ENCODE data around the gene ALCAM. TPM values are rescaled to one million over a fixed set of nuclear protein-coding genes. Genes with fewer than 3 reads are reported as not detected.

The ALCAM gene
- total and polyA plus RNA-seq, 2 of the 8 experiments (the other 6 are each of a cell fraction or from before 2014, with no cell fraction given) = 10.8 to 33.0 TPM

GRCh38 chr3:105584003-105584790 lies 217.5 kb downstream of the ALCAM start:
- Histone ChIP-seq H2BK15ac (ENCODE audit: low read length) (no peak overlapping the region), H3K79me1 (ENCODE audit: low read depth, low read length) (no peaks in the 10 kb centered on the region), H2BK120ac (replicated peaks; ENCODE audit: low read depth, low read length) (no peak overlapping the region), H3K9ac (replicated peaks in 1 of 4; ENCODE audit: extremely low read depth in 1 of 4, low read depth in 3 of 4, low read length in 3 of 4) (no peak overlapping the region), H3K4ac (replicated peaks; ENCODE audit: insufficient read length, low read depth, low read length) (no peak overlapping the region), H3K79me2 (ENCODE audit: control insufficient read depth in 1 of 2, insufficient read depth in 2 of 2, low read length in 2 of 2) (no peaks in the 10 kb centered on the region), H3K4me3 (ENCODE audit: extremely low read depth in 1 of 4, insufficient read depth in 2 of 4, low read depth in 3 of 4, low read length in 4 of 4) (no peak overlapping the region), H2BK20ac (ENCODE audit: low read length) (no peak overlapping the region), H3K14ac (ENCODE audit: insufficient read length) (no peak overlapping the region), H3K9me3 (ENCODE audit: insufficient read depth in 2 of 2, low read depth in 1 of 2, low read length in 1 of 2) (no peaks in the 10 kb centered on the region), H3K36me3 (ENCODE audit: control insufficient read depth in 2 of 4, insufficient read depth in 4 of 4, low read length in 3 of 4) (no peaks in the 10 kb centered on the region), H2AK5ac (ENCODE audit: low read depth, low read length) (no peak overlapping the region), H3K18ac (ENCODE audit: extremely low read depth, low read length) (no peak overlapping the region), H3K4me2 (ENCODE audit: insufficient read depth in 1 of 2, low read depth in 2 of 2, low read length in 2 of 2) (no peak overlapping the region), H3K27me3 (replicated peaks in 1 of 4; ENCODE audit: control insufficient read depth in 3 of 4, extremely low read depth in 1 of 4, insufficient read depth in 3 of 4, low read length in 3 of 4) (no peaks in the 10 kb centered on the region), H3K23ac (ENCODE audit: insufficient read length) (no peak overlapping the region), H3K56ac (replicated peaks; ENCODE audit: insufficient read length, low read depth, low read length) (no peak overlapping the region), H2BK5ac (ENCODE audit: low read depth, low read length) (no peak overlapping the region), H2AFZ (ENCODE audit: low read length) (no peak overlapping the region), H4K8ac (ENCODE audit: extremely low read depth, insufficient read depth, low read length) (no peak overlapping the region), H4K20me1 (replicated peaks in 1 of 2; ENCODE audit: control insufficient read depth in 1 of 2, insufficient read depth in 2 of 2, low read length in 2 of 2) (no peaks in the 10 kb centered on the region), H3K27ac (ENCODE audit: low read depth, low read length) (no peak overlapping the region), H4K5ac (ENCODE audit: insufficient read length, low read depth, low read length) (no peak overlapping the region), H2BK12ac (ENCODE audit: low read depth, low read length) (no peak overlapping the region), H3K4me1 (replicated peaks in 1 of 4; ENCODE audit: control insufficient read depth in 3 of 4, insufficient read depth in 4 of 4, low read length in 3 of 4) (no peaks in the 10 kb centered on the region), H4K91ac (replicated peaks; ENCODE audit: insufficient read length, low read length) (no peak overlapping the region), H3K23me2 (ENCODE audit: low read depth, low read length) (no peaks in the 10 kb centered on the region)
- ChIA-PET CTCF (ENCODE audit: partially characterized antibody) (no interaction called here), POLR2A (ENCODE audit: partially characterized antibody) (no interaction called here)
- no peak for FAIRE-seq
- DNase-seq (ENCODE audit: low read depth in 1 of 2, low spot score in 2 of 2) = no peak
- WGBS, 2 experiments (ENCODE audit: extremely low coverage in 1 of 2, insufficient coverage in 1 of 2, insufficient read length in 1 of 2, insufficient replicate concordance in 2 of 2, low coverage in 1 of 2, low lambda C conversion rate in 2 of 2, missing lambda C conversion rate in 1 of 2) = 90% methylated on average over 3 of the region's 3 CpGs; no CpG with 5 or more reads in 1 of the 2 experiments
- no peak for TF ChIP-seq YY1 (IDR thresholded peaks at IDR 0.05; ENCODE audit: low read depth, low read length)

Measured in H1 (cell line).